ENCODE measurements around the gene LDLRAD4. TPM values are rescaled to one million over a fixed set of nuclear protein-coding genes. Genes with fewer than 3 reads are reported as not detected.

Gene LDLRAD4
- total and polyA plus RNA-seq, 2 donors (not counting 1 experiment from before 2014, with no cell fraction given) = 13.9 to 35.7 TPM

GRCh38 chr18:13285874-13286273 lies 67.3 kb downstream of the LDLRAD4 start:
- no peak overlapping the region for H2AFZ ChIP-seq (ENCODE audit: insufficient read depth, low read depth, low read length, poor library complexity, severe bottlenecking)
- H3K27ac ChIP-seq (ENCODE audit: low read length in 2 of 2) = no peak overlapping the region
- intact Hi-C loops (cut with micrococcal nuclease) = no loop called here
- H3K27me3 Mint-ChIP-seq = peaks cover 7% of the 10 kb centered on the region
- H3K4me3 ChIP-seq (ENCODE audit: control extremely low read depth in 1 of 5, extremely low read depth in 1 of 5, insufficient read depth in 1 of 5, low read depth in 2 of 5, low read length in 4 of 5) = no peak overlapping the region
- H3K4me1 ChIP-seq (ENCODE audit: control insufficient read depth in 2 of 2, insufficient read depth in 2 of 2, low read length in 2 of 2) = no peaks in the 10 kb centered on the region
- H3K36me3 ChIP-seq (replicated peaks in 1 of 2; ENCODE audit: control extremely low read depth in 1 of 2, control insufficient read depth in 1 of 2, extremely low read depth in 1 of 2, insufficient read depth in 2 of 2, low read length in 1 of 2) = no peaks in the 10 kb centered on the region
- ATAC-seq (ENCODE audit: low read depth) (no peak), DNase-seq (no peak)
- no peak overlapping the region for H3K9ac ChIP-seq (ENCODE audit: low read length)
- TF ChIP-seq CTCF (IDR thresholded peaks at IDR 0.05) = no peak
- no peaks in the 10 kb centered on the region for H4K20me1 ChIP-seq (ENCODE audit: control insufficient read depth, insufficient read depth, low read length, poor library complexity, severe bottlenecking)
- no peaks in the 10 kb centered on the region for H3K27me3 ChIP-seq (replicated peaks in 1 of 4; ENCODE audit: control extremely low read depth in 1 of 4, control insufficient read depth in 3 of 4, insufficient read depth in 4 of 4, low read length in 3 of 4)
- 84% methylated on average over 3 of the region's 4 CpGs for WGBS (ENCODE audit: insufficient coverage)
- H3K4me1 Mint-ChIP-seq = no peaks in the 10 kb centered on the region
- H3K4me3 Mint-ChIP-seq = no peak overlapping the region
- no peak overlapping the region for H3K27ac Mint-ChIP-seq
- no peaks in the 10 kb centered on the region for H3K79me2 ChIP-seq (ENCODE audit: control insufficient read depth, insufficient read depth, low read length)
- H3K9me3 Mint-ChIP-seq (ENCODE audit: insufficient read depth) = no peaks in the 10 kb centered on the region
- CTCF ChIA-PET = no interaction called here
- H3K4me2 ChIP-seq (replicated peaks; ENCODE audit: low read depth, low read length, poor library complexity, severe bottlenecking) = no peak overlapping the region
- POLR2A ChIA-PET = no interaction called here
- H3K9me3 ChIP-seq (ENCODE audit: control extremely low read depth in 1 of 3, control insufficient read depth in 2 of 3, insufficient read depth in 1 of 3, low read length in 2 of 3) = peaks cover 0 to 6% (median 0%) of the 10 kb centered on the region in 3 donors

GRCh38 chr18:13286456-13287125 lies 68.0 kb downstream of the LDLRAD4 start:
- Histone ChIP-seq H3K9me3 (ENCODE audit: control extremely low read depth in 1 of 3, control insufficient read depth in 2 of 3, insufficient read depth in 1 of 3, low read length in 2 of 3) (peaks cover 0 to 6% (median 0%) of the 10 kb centered on the region in 3 donors), H3K4me2 (replicated peaks; ENCODE audit: low read depth, low read length, poor library complexity, severe bottlenecking) (no peak overlapping the region), H2AFZ (ENCODE audit: insufficient read depth, low read depth, low read length, poor library complexity, severe bottlenecking) (no peak overlapping the region), H3K36me3 (replicated peaks in 1 of 2; ENCODE audit: control extremely low read depth in 1 of 2, control insufficient read depth in 1 of 2, extremely low read depth in 1 of 2, insufficient read depth in 2 of 2, low read length in 1 of 2) (no peaks in the 10 kb centered on the region), H3K79me2 (ENCODE audit: control insufficient read depth, insufficient read depth, low read length) (no peaks in the 10 kb centered on the region), H3K4me1 (ENCODE audit: control insufficient read depth in 2 of 2, insufficient read depth in 2 of 2, low read length in 2 of 2) (no peaks in the 10 kb centered on the region), H4K20me1 (ENCODE audit: control insufficient read depth, insufficient read depth, low read length, poor library complexity, severe bottlenecking) (no peaks in the 10 kb centered on the region), H3K27me3 (replicated peaks in 1 of 4; ENCODE audit: control extremely low read depth in 1 of 4, control insufficient read depth in 3 of 4, insufficient read depth in 4 of 4, low read length in 3 of 4) (no peaks in the 10 kb centered on the region), H3K27ac (ENCODE audit: low read length in 2 of 2) (no peak overlapping the region), H3K4me3 (ENCODE audit: control extremely low read depth in 1 of 5, extremely low read depth in 1 of 5, insufficient read depth in 1 of 5, low read depth in 2 of 5, low read length in 4 of 5) (no peak overlapping the region), H3K9ac (ENCODE audit: low read length) (no peak overlapping the region)
- 98% methylated on average over 14 of the region's 14 CpGs for WGBS (ENCODE audit: insufficient coverage)
- DNase-seq (no peak), ATAC-seq (ENCODE audit: low read depth) (no peak)
- Mint-ChIP-seq H3K27ac (no peak overlapping the region), H3K27me3 (peaks cover 7% of the 10 kb centered on the region), H3K9me3 (ENCODE audit: insufficient read depth) (no peaks in the 10 kb centered on the region), H3K4me3 (no peak overlapping the region), H3K4me1 (no peaks in the 10 kb centered on the region)
- intact Hi-C loops (cut with micrococcal nuclease) = no loop called here
- TF ChIP-seq CTCF (IDR thresholded peaks at IDR 0.05) = no peak
- no peak for TF ChIP-seq EZH2 (IDR thresholded peaks at IDR 0.05; ENCODE audit: borderline replicate concordance, insufficient read depth, low read depth, low read length, poor library complexity, severe bottlenecking)
- ChIA-PET CTCF (interaction anchor here (1.0 kb wide), 1 partner anchor 127 kb away, joined by 3 read pairs; no protein-coding TSS in a partner anchor), POLR2A (no interaction called here)
